CD4-positive, alpha-beta memory T cell (primary cell): ENCODE measurements around the gene PALM2AKAP2. TPM values are rescaled to one million over a fixed set of nuclear protein-coding genes. Genes with fewer than 3 reads are reported as not detected.

Source experiments
- CTCF ChIA-PET: fragments of 350-600 bp; sonication (Branson Sonifier 250); formaldehyde crosslinking; loops from one replicate; lab custom pipeline; 2021; ENCODE audit warnings: inconsistent platforms; ENCODE audit not compliant: partially characterized antibody; lab: Charles Lee
- POLR2A ChIA-PET: fragments of 350-600 bp; sonication (Branson Sonifier 250); formaldehyde crosslinking; loops from one replicate; lab custom pipeline; 2021; ENCODE audit not compliant: partially characterized antibody; lab: Charles Lee
- DNase-seq, 5 donors: peaks; one replicate each; pipeline versions ENCODE4 v3.0.0 to v3.0.0-alpha.2; 2020 to 2022; ENCODE audit warnings: mixed read lengths in 1 of 5
- H3K27ac ChIP-seq: one replicate; pipeline ENCODE4 v1.7.0; 2013; ENCODE audit warnings: low read depth, low read length
- H3K27me3 ChIP-seq: 2 replicates; pipeline ENCODE4 v1.7.0; 2013; ENCODE audit warnings: mild to moderate bottlenecking, low read length, moderate library complexity; ENCODE audit not compliant: insufficient read depth
- H3K36me3 ChIP-seq: 2 replicates; pipeline ENCODE4 v1.7.0; 2013; ENCODE audit warnings: mild to moderate bottlenecking, low read length, moderate library complexity; ENCODE audit not compliant: insufficient read depth
- H3K4me1 ChIP-seq: 2 replicates; pipeline ENCODE4 v1.7.0; 2013; ENCODE audit warnings: mild to moderate bottlenecking, low read length, moderate library complexity; ENCODE audit not compliant: insufficient read depth
- H3K4me3 ChIP-seq, 2 donors: one replicate each; pipeline ENCODE4 v1.7.0; 2013; ENCODE audit warnings: low read length in 2 of 2, mild to moderate bottlenecking in 1 of 2
- H3K9me3 ChIP-seq, 2 donors: one replicate each; pipeline ENCODE4 v1.7.0; 2013; ENCODE audit warnings: low read length in 2 of 2, control low read depth in 1 of 2; ENCODE audit not compliant: control insufficient read depth in 1 of 2
- H3K27ac Mint-ChIP-seq, 7 donors: one replicate each; pipeline ENCODE4 v1.8.0; 2020 to 2021; ENCODE audit warnings: mixed read lengths in 7 of 7, mild to moderate bottlenecking in 6 of 7, inconsistent platforms in 3 of 7, moderate library complexity in 3 of 7
- H3K27me3 Mint-ChIP-seq, 2 donors: one replicate each; pipeline ENCODE4 v1.8.0; 2020 to 2021; ENCODE audit warnings: mixed read lengths in 2 of 2
- H3K36me3 Mint-ChIP-seq, 2 donors: one replicate each; pipeline ENCODE4 v1.8.0; 2020 to 2021; ENCODE audit warnings: mixed read lengths in 2 of 2, inconsistent platforms in 1 of 2, mild to moderate bottlenecking in 1 of 2
- H3K4me1 Mint-ChIP-seq, 4 donors: one replicate each; pipeline ENCODE4 v1.8.0; 2020 to 2021; ENCODE audit warnings: mixed read lengths in 4 of 4, mild to moderate bottlenecking in 1 of 4
- H3K4me3 Mint-ChIP-seq, 8 donors: one replicate each; pipeline ENCODE4 v1.8.0; 2020 to 2021; ENCODE audit warnings: mixed read lengths in 8 of 8, mild to moderate bottlenecking in 7 of 8, moderate library complexity in 6 of 8, inconsistent platforms in 3 of 8
- H3K9me3 Mint-ChIP-seq, 8 donors: one replicate each; pipeline ENCODE4 v1.8.0; 2020 to 2021; ENCODE audit warnings: mixed read lengths in 8 of 8, mild to moderate bottlenecking in 5 of 8, inconsistent platforms in 3 of 8, moderate library complexity in 1 of 8
- intact Hi-C: fragments of 100-400 bp; cut with micrococcal nuclease; formaldehyde crosslinking; loops from one replicate; pipeline ENCODE4 v1.15.1; 2023
- polyA plus RNA-seq, 2 donors: library from polyadenylated mRNA; unstranded; fragments of 300-500 nt; fragmentation: Illumina TruSeq; gene quantifications; one replicate each; pipeline ENCODE4 v1.2.3, GENCODE V29; 2021
- total RNA-seq, 2 experiments: library from RNA; stranded (reverse); gene quantifications; one replicate each; pipeline ENCODE4 v1.2.3, GENCODE V29; 2021

Gene PALM2AKAP2
- total and polyA plus RNA-seq, 4 experiments from 2014 or later: not detected

DNA sequence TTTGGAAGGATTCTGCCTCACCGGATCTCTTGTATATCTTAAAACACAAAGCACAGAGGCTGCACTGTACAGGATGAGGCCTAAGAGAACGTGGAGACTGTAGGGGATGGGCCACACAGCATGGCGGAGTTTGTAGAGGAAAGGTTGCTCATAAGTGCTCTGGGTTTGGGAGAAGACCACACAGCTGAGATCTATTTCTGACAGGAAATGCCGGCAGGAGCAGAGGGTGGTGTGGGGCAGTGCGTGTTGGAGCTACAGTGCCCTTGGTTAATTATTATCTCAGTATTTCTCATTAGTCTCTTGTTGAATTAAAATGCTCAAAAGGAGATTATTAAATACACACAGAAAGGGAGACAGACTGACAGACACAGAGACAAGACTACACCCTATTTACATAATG lies 9.6 kb downstream of the PALM2AKAP2 start:
- Histone ChIP-seq H3K9me3 (no peaks in the 10 kb centered on the region), H3K27ac (no peak overlapping the region), H3K4me1 (no peaks in the 10 kb centered on the region), H3K4me3 (no peak overlapping the region), H3K36me3 (no peaks in the 10 kb centered on the region), H3K27me3 (no peaks in the 10 kb centered on the region)
- H3K27me3 Mint-ChIP-seq: peaks cover 5 to 10% of the 10 kb centered on the region in 2 donors
- CTCF ChIA-PET: no interaction called here
- DNase-seq: no peak
- H3K4me3 Mint-ChIP-seq: no peak overlapping the region
- no peaks in the 10 kb centered on the region for H3K9me3 Mint-ChIP-seq
- no peak overlapping the region for H3K27ac Mint-ChIP-seq
- POLR2A ChIA-PET: no interaction called here
- intact Hi-C loops: no loop called here
- H3K4me1 Mint-ChIP-seq: no peaks in the 10 kb centered on the region
- H3K36me3 Mint-ChIP-seq: no peaks in the 10 kb centered on the region

DNA sequence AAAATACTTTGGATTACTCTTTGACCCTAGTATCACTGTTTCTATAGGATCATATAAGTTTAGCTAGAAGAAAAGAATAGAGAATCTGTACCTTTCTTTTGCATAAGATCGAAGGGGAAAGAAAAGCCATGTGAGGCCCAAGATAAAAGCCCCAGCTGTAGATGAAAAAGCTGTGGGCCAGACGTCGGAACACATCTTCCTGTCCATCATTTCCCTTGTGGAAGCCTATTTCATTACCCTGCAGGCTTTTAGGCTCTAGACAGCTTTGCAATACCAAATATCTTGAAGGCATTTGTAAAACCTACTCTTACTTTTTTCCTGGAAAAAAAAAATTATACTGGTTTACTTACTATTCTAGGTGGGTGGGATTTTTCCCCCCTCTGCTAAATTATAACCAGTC lies 10.0 kb downstream of the PALM2AKAP2 start:
- H3K36me3 Mint-ChIP-seq: no peaks in the 10 kb centered on the region
- no peak overlapping the region for H3K4me3 Mint-ChIP-seq

DNA sequence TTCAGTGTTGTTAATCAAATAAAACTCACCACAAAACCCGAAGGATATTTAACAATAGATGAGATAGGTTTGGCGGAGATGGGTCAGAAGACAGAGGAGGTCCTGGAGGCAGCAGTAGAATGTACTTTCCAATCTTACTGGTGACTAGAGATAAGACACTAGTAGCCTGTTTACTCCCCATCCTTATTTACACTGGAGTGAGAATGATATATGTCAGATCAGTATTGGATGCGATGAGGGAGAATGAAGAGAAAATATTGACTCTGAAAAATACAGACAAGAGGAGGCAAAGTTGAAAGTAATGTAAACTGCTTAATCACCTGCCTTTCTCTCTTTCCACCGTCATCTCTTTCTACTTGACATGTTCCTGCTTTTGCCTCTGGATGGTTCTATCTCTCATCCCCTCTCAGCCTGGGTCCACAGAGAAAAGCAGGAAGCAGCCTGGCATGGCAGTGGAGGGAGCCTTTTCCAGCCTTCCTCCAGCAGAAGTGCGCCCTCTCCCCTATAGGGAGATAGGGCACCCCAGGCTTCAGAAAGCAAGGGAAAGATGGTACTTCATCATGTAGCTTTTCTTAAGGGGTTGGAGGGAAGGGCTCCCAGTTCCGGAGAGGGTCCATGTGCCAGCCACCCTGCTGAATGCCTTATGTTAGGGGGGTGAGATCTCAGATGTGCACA lies 11.1 kb downstream of the PALM2AKAP2 start:
- no peaks in the 10 kb centered on the region for H3K9me3 ChIP-seq
- ChIA-PET POLR2A (no interaction called here), CTCF (no interaction called here)
- Mint-ChIP-seq H3K4me1 (no peaks in the 10 kb centered on the region), H3K36me3 (no peaks in the 10 kb centered on the region), H3K27ac (no peak overlapping the region), H3K9me3 (no peaks in the 10 kb centered on the region), H3K4me3 (no peak overlapping the region), H3K27me3 (peaks cover 2 to 5% of the 10 kb centered on the region in 2 donors)
- H3K27me3 ChIP-seq: no peaks in the 10 kb centered on the region
- H3K27ac ChIP-seq: no peak overlapping the region
- DNase-seq: no peak
- intact Hi-C loops: no loop called here
- no peaks in the 10 kb centered on the region for H3K4me1 ChIP-seq
- H3K4me3 ChIP-seq: no peak overlapping the region
- H3K36me3 ChIP-seq: no peaks in the 10 kb centered on the region

More for the DNA sequence above, 10.0 kb downstream of the PALM2AKAP2 start:
- no peak overlapping the region for H3K27ac ChIP-seq
- ChIA-PET CTCF (no interaction called here), POLR2A (no interaction called here)
- intact Hi-C loops: no loop called here
- no peaks in the 10 kb centered on the region for H3K9me3 ChIP-seq
- Mint-ChIP-seq H3K27me3 (peaks cover 5 to 6% of the 10 kb centered on the region in 2 donors), H3K9me3 (no peaks in the 10 kb centered on the region), H3K27ac (no peak overlapping the region), H3K4me1 (no peaks in the 10 kb centered on the region)
- no peaks in the 10 kb centered on the region for H3K4me1 ChIP-seq
- H3K27me3 ChIP-seq: no peaks in the 10 kb centered on the region
- DNase-seq: no peak
- no peak overlapping the region for H3K4me3 ChIP-seq
- no peaks in the 10 kb centered on the region for H3K36me3 ChIP-seq

DNA sequence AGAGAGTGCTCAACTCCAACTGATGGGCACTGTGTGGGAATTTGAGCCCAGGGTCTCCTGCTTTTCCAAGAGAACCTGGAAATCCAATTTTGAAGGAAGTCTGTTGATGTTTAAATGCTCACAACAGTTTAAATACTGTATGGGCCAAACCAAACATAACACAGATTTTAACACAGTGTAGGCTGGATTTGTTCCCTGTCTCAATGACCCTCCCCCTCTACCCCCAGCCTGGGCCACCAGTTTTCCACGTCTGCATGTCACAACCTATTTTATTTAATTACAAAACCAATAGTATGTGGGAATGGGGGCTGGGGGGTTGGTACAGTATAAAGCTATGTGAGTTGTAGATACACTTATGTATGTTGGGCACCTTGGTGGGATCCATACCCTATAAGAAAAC lies 11.7 kb downstream of the PALM2AKAP2 start:
- Mint-ChIP-seq H3K4me1 (no peaks in the 10 kb centered on the region), H3K9me3 (no peaks in the 10 kb centered on the region), H3K27me3 (peaks cover 2 to 5% of the 10 kb centered on the region in 2 donors), H3K27ac (no peak overlapping the region), H3K36me3 (no peaks in the 10 kb centered on the region), H3K4me3 (no peak overlapping the region)
- no peaks in the 10 kb centered on the region for H3K4me1 ChIP-seq
- no peaks in the 10 kb centered on the region for H3K9me3 ChIP-seq
- H3K27ac ChIP-seq: no peak overlapping the region
- H3K4me3 ChIP-seq: no peak overlapping the region
- intact Hi-C loops: no loop called here
- ChIA-PET CTCF (no interaction called here), POLR2A (no interaction called here)
- H3K36me3 ChIP-seq: no peaks in the 10 kb centered on the region
- no peak for DNase-seq
- H3K27me3 ChIP-seq: no peaks in the 10 kb centered on the region

DNA sequence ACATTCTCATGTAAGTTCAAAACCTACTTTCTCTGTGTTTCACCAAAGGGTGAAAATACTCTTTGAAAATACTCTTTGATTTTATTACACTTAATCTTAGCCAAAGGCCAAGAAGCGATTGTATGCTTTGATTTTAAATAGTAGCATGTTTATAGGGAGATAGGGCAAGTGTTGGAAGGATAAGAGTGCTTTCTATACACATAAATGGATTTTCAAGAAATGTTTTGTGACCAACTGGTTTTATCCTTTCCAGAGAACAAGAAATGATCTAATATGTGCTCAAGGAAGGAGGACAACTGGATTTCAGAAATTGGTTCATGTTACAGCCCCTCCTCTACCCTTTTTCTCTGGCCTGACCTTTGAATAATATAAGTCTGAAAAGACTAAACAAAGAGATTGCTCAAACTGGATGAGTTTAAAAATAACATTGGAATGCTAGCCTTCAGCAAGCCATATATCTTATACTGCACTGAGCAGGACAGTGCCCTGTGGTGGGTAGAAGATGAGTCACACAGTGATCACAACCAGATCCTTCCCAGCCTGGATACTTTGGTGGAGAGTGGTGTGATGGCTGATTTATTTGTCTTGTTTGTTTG lies 13.1 kb downstream of the PALM2AKAP2 start:
- peaks cover 2 to 5% of the 10 kb centered on the region in 2 donors for H3K27me3 Mint-ChIP-seq
- DNase-seq: no peak
- H3K4me3 ChIP-seq: no peak overlapping the region
- no peaks in the 10 kb centered on the region for H3K27me3 ChIP-seq
- ChIA-PET CTCF (no interaction called here), POLR2A (no interaction called here)
- intact Hi-C loops: no loop called here
- no peaks in the 10 kb centered on the region for H3K36me3 Mint-ChIP-seq
- H3K36me3 ChIP-seq: no peaks in the 10 kb centered on the region
- no peak overlapping the region for H3K4me3 Mint-ChIP-seq
- no peak overlapping the region for H3K27ac ChIP-seq
- no peaks in the 10 kb centered on the region for H3K9me3 Mint-ChIP-seq
- H3K27ac Mint-ChIP-seq: no peak overlapping the region
- H3K4me1 Mint-ChIP-seq: no peaks in the 10 kb centered on the region
- H3K4me1 ChIP-seq: no peaks in the 10 kb centered on the region
- no peaks in the 10 kb centered on the region for H3K9me3 ChIP-seq

DNA sequence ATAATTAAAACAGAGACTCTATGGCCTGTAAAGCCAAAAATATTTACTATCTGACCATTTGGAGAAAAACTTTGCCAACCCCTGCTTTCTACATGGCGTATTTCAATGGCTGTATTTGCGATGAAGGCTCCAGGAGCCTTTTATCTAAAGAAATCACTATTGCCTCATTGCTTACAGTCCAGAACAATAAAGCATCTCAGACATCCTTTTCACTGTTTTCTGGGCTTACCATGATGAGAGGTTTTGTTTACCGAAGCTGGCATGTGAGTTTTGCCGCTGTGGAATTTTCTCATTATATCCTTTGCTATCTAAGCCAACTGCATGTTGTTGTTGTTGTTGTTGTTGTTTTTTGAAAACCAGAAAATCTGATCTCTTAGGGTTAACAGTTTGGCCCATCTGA lies 13.9 kb downstream of the PALM2AKAP2 start:
- no peaks in the 10 kb centered on the region for H3K4me1 ChIP-seq
- POLR2A ChIA-PET: no interaction called here
- Mint-ChIP-seq H3K27me3 (peaks cover 2 to 5% of the 10 kb centered on the region in 2 donors), H3K4me3 (no peak overlapping the region), H3K27ac (no peak overlapping the region), H3K4me1 (no peaks in the 10 kb centered on the region), H3K36me3 (no peaks in the 10 kb centered on the region), H3K9me3 (no peaks in the 10 kb centered on the region)
- DNase-seq: no peak
- no peaks in the 10 kb centered on the region for H3K36me3 ChIP-seq
- H3K4me3 ChIP-seq: no peak overlapping the region
- intact Hi-C loops: no loop called here
- H3K27ac ChIP-seq: no peak overlapping the region
- no peaks in the 10 kb centered on the region for H3K27me3 ChIP-seq
- no peaks in the 10 kb centered on the region for H3K9me3 ChIP-seq
- CTCF ChIA-PET: no interaction called here

DNA sequence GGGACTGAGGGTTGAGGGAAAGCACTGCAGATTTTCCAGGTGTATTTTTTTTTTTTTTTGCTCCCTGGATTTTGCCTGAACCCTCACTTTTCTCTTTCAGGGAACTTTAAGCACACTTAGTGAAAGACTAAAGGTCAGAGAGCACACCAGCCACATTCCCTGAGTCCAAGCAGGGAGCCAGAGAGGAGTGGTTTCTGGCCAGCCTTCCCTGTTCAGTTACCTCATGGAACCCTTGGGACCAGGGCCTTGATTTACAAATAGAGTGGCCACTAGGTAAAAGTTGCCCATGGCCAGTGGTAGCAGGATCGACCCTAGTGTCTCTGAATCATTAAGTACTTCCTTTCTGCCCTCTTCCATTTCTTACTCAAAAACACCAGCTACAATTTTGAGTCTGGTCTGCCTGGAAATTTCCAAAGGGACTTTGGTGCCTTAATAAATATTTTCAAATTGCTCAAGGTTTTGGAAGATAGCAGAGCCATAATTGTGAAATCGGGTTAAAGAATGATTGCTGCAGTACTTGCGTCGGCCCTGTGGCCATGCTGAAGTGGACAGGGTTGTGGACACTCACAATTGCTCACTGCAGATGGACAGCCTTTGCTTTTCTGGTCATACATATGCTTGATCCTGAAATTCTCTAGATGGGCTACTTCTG lies 14.5 kb downstream of the PALM2AKAP2 start:
- no peaks in the 10 kb centered on the region for H3K4me1 ChIP-seq
- intact Hi-C loops: no loop called here
- peaks cover 2 to 3% of the 10 kb centered on the region in 2 donors for H3K27me3 Mint-ChIP-seq
- H3K4me3 ChIP-seq: no peak overlapping the region
- H3K36me3 Mint-ChIP-seq: no peaks in the 10 kb centered on the region
- ChIA-PET CTCF (no interaction called here), POLR2A (no interaction called here)
- H3K27ac ChIP-seq: no peak overlapping the region
- H3K27ac Mint-ChIP-seq: no peak overlapping the region
- no peaks in the 10 kb centered on the region for H3K9me3 ChIP-seq
- no peak for DNase-seq
- H3K4me3 Mint-ChIP-seq: no peak overlapping the region
- no peaks in the 10 kb centered on the region for H3K36me3 ChIP-seq
- H3K9me3 Mint-ChIP-seq: peaks cover 0 to 2% (median 0%) of the 10 kb centered on the region in 8 donors
- H3K4me1 Mint-ChIP-seq: no peaks in the 10 kb centered on the region
- H3K27me3 ChIP-seq: no peaks in the 10 kb centered on the region
